Heart left ventricle (tissue), 13 donors: Measurements from ENCODE around the gene SMOC1.

Experiments used
- CTCF ChIP-seq, 12 donors: fragments of 200-600 bp; sonication (generic) in 4 of 12; IDR thresholded peaks; one replicate each; pipeline versions ENCODE4 v1.5.0 to v1.8.0; 2018 to 2022; ENCODE audit warnings: antibody characterized with exemption in 12 of 12, mild to moderate bottlenecking in 5 of 12
- POLR2A ChIP-seq, 2 donors: fragments of 450-650 bp; IDR thresholded peaks; one replicate each; pipeline ENCODE4 v1.6.1; 2017; ENCODE audit warnings: antibody characterized with exemption in 2 of 2, mild to moderate bottlenecking in 2 of 2, moderate library complexity in 2 of 2
- donor health status: ischemic (EF 13 %, LVEDD 7.1; RV severe dilation, severe dysfunction).
- donor health status: DM: no; HTN: yes; CAD: no.
- donor health status: DM: no; HTN: no; CAD: no.
- donor health status: ischemic (EF 25% LVEDD 6.9; RV normal size, moderate dysfunction).
- donor health status: ischemic (EF 25% LVEDD 5.7; RV mildly dilated, moderate dysfunction).
- donor health status: ischemic (EF 35%, LVEDD 5.7; RV mildly dilated, moderate dysfunction).
- donor health status: nonischemic (EF 11% LVEDD 7.7; RV severe dilation, severe dysfunction).
- donor health status: DM: yes; HTN: yes; CAD: no.
- donor health status: PGD.
- donor health status: ischemic (EF 29% LVEDD 5.4; RV normal size, mild dysfunction).
- donor health status: nonischemic (EF 23%, LVEDD 6.1; RV moderate dilation, normal function).

- TF ChIP-seq CTCF (IDR thresholded peaks at IDR 0.05) (no peak), POLR2A (IDR thresholded peaks at IDR 0.05) (no peak)
Measured at GRCh38 chr14:69880044-69880487, 850 bp downstream of the SMOC1 start.
